Esophagus muscularis mucosa (tissue), 4 donors: ENCODE data around the gene TM4SF20.

Source experiments
- CTCF ChIP-seq, 3 experiments: fragments of 200-600 bp in 2 of 3; fragments of 450-650 bp in 1 of 3; sonication (generic) in 2 of 3; IDR thresholded peaks; one replicate each; pipeline ENCODE4 v1.5.1; 2017 to 2019; ENCODE audit warnings: antibody characterized with exemption in 3 of 3, mild to moderate bottlenecking in 2 of 3, moderate library complexity in 1 of 3
- EP300 ChIP-seq: sonication (generic); formaldehyde crosslinking; IDR thresholded peaks from one replicate; pipeline ENCODE4 v1.6.1; 2017; ENCODE audit warnings: antibody characterized with exemption
- POLR2A ChIP-seq: fragments of 450-650 bp; IDR thresholded peaks from one replicate; pipeline ENCODE4 v1.6.1; 2017; ENCODE audit warnings: antibody characterized with exemption, moderate library complexity, mild to moderate bottlenecking, low read depth

- no peak for TF ChIP-seq EP300
- no peak for TF ChIP-seq CTCF (IDR thresholded peaks at IDR 0.05)
- TF ChIP-seq POLR2A, result no peak
Observed at GRCh38 chr2:227416701-227417100, 37.6 kb upstream of the TM4SF20 start.
